Sigmoid colon (tissue), 7 donors: ENCODE measurements around the gene PSMD4. TPM values are rescaled to one million over a fixed set of nuclear protein-coding genes. Genes with fewer than 3 reads are reported as not detected.

Experiments used
- DNase-seq: peaks from one replicate; pipeline ENCODE4 v3.0.0-alpha.2; 2019
- H3K27ac ChIP-seq, 4 donors: fragments of 200-600 bp; sonication (generic); one replicate each; pipeline ENCODE4 v1.5.1; 2016 to 2019; ENCODE audit warnings: mild to moderate bottlenecking in 1 of 4
- H3K27me3 ChIP-seq, 3 donors: fragments of 200-600 bp; sonication (generic); one replicate each; pipeline ENCODE4 v1.5.1; 2019; ENCODE audit warnings: mild to moderate bottlenecking in 1 of 3
- H3K36me3 ChIP-seq, 4 donors: fragments of 200-600 bp; sonication (generic); one replicate each; pipeline ENCODE4 v1.5.1; 2016 to 2019
- H3K4me1 ChIP-seq, 4 donors: fragments of 200-600 bp; sonication (generic); one replicate each; pipeline ENCODE4 v1.5.1; 2017 to 2019
- H3K4me3 ChIP-seq, 4 donors: fragments of 200-600 bp; sonication (generic); one replicate each; pipeline ENCODE4 v1.5.1; 2017 to 2019; ENCODE audit warnings: mild to moderate bottlenecking in 2 of 4, moderate library complexity in 1 of 4
- H3K9me3 ChIP-seq, 4 donors: fragments of 200-600 bp in 3 of 4; sonication (generic) in 3 of 4; one replicate each; pipeline versions ENCODE4 v1.5.1 to v1.6.1; 2013 to 2019
- CTCF ChIP-seq, 4 experiments: fragments of 450-650 bp in 3 of 4; fragments of 200-600 bp in 1 of 4; IDR thresholded peaks; one replicate each; pipeline ENCODE4 v1.5.1; 2016 to 2019; ENCODE audit warnings: antibody characterized with exemption in 4 of 4, mild to moderate bottlenecking in 3 of 4, moderate library complexity in 2 of 4
- EP300 ChIP-seq, 4 donors: sonication (generic); formaldehyde crosslinking; IDR thresholded peaks; one replicate each; pipeline ENCODE4 v1.6.1; 2017; ENCODE audit warnings: antibody characterized with exemption in 4 of 4
- POLR2A ChIP-seq, 2 donors: fragments of 450-650 bp; IDR thresholded peaks; one replicate each; pipeline ENCODE4 v1.6.1; 2016; ENCODE audit warnings: antibody characterized with exemption in 2 of 2, mild to moderate bottlenecking in 2 of 2, moderate library complexity in 2 of 2
- POLR2AphosphoS5 ChIP-seq, 4 donors: sonication (generic); formaldehyde crosslinking; IDR thresholded peaks; one replicate each; pipeline ENCODE4 v1.6.1; 2017; ENCODE audit warnings: antibody characterized with exemption in 4 of 4
- WGBS, 2 donors: extraction: QIAGEN DNeasy Blood & Tissue Kit; methylation state at CpG; one replicate each; pipeline ENCODE4 v1.1.7; 2013; 5-methylcytosine and 5-hydroxymethylcytosine counted together
- intact Hi-C: fragments of 100-400 bp; cut with DNase I; formaldehyde crosslinking; loops from one replicate; pipeline ENCODE4 v1.15.1; 2023
- polyA plus RNA-seq, 3 donors: library from polyadenylated mRNA; stranded (reverse); fragments of 200-250 nt; gene quantifications; one replicate each; pipeline ENCODE4 v1.2.3, GENCODE V29; 2013
- total RNA-seq, 4 donors: library from RNA; depleted of rRNA; stranded (reverse); fragments of >200 nt; gene quantifications; one replicate each; pipeline ENCODE4 v1.1.0, GENCODE V29; 2016
- donor health status: healthy with polysubstance abuse.
- donor health status: Bipolar disorder and iron deficiency.
- donor health status: healthy.

PSMD4 gene
- total and polyA plus RNA-seq, 7 donors: 111 to 194 (median 153) TPM

GRCh38 chr1:151221616-151222015 is 32.9 kb upstream of the PSMD4 start:
- Histone ChIP-seq H3K4me1 (peaks cover 0 to 20% (median 9%) of the 10 kb centered on the region in 4 donors), H3K27ac (no peak overlapping the region), H3K9me3 (no peaks in the 10 kb centered on the region), H3K4me3 (no peak overlapping the region), H3K27me3 (no peaks in the 10 kb centered on the region), H3K36me3 (peaks cover 0 to 30% (median 7%) of the 10 kb centered on the region in 4 donors)
- WGBS, 2 donors: 88 to 96% methylated on average over 1 of the region's 1 CpG
- no peak for TF ChIP-seq CTCF (IDR thresholded peaks at IDR 0.05)
- TF ChIP-seq POLR2AphosphoS5 (IDR thresholded peaks at IDR 0.05): no peak
- no peak for TF ChIP-seq POLR2A (IDR thresholded peaks at IDR 0.05)
- no peak for TF ChIP-seq EP300 (IDR thresholded peaks at IDR 0.05)
- intact Hi-C loops: no loop called here
- no peak for DNase-seq

- Histone ChIP-seq H3K4me1 (peaks cover 0 to 20% (median 9%) of the 10 kb centered on the region in 4 donors), H3K27me3 (no peaks in the 10 kb centered on the region), H3K9me3 (no peaks in the 10 kb centered on the region), H3K4me3 (no peak overlapping the region), H3K27ac (no peak overlapping the region), H3K36me3 (peaks cover 0 to 34% (median 7%) of the 10 kb centered on the region in 4 donors)
- DNase-seq: no peak
- intact Hi-C loops: no loop called here
- WGBS, 2 donors: 93 to 95% methylated on average over 4 of the region's 4 CpGs
- no peak for TF ChIP-seq CTCF (IDR thresholded peaks at IDR 0.05)
- no peak for TF ChIP-seq POLR2AphosphoS5 (IDR thresholded peaks at IDR 0.05)
- no peak for TF ChIP-seq POLR2A (IDR thresholded peaks at IDR 0.05)
- no peak for TF ChIP-seq EP300 (IDR thresholded peaks at IDR 0.05)
These were observed 32.4 kb upstream of the PSMD4 start for GRCh38 chr1:151222130-151222529.

GRCh38 chr1:151235235-151235634 is 19.3 kb upstream of the PSMD4 start:
- H3K36me3 ChIP-seq: peaks cover 43 to 100% (median 83%) of the 10 kb centered on the region in 4 donors
- no peak overlapping the region for H3K27ac ChIP-seq

GRCh38 chr1:151237678-151238466 is 16.7 kb upstream of the PSMD4 start:
- H3K27ac ChIP-seq: no peak overlapping the region
- 87 to 89% methylated on average over 4 of the region's 4 CpGs for WGBS, 2 donors
- no peaks in the 10 kb centered on the region for H3K9me3 ChIP-seq
- H3K4me3 ChIP-seq: no peak overlapping the region
- TF ChIP-seq EP300 (IDR thresholded peaks at IDR 0.05): no peak
- TF ChIP-seq POLR2AphosphoS5 (IDR thresholded peaks at IDR 0.05): no peak
- TF ChIP-seq CTCF (IDR thresholded peaks at IDR 0.05): no peak
- no peak for TF ChIP-seq POLR2A (IDR thresholded peaks at IDR 0.05)
- H3K4me1 ChIP-seq: peaks cover 0 to 7% (median 3%) of the 10 kb centered on the region in 4 donors
- intact Hi-C loops: no loop called here
- DNase-seq: no peak
- H3K27me3 ChIP-seq: no peaks in the 10 kb centered on the region
- H3K36me3 ChIP-seq: peaks cover 38 to 100% (median 88%) of the 10 kb centered on the region in 4 donors

More at GRCh38 chr1:151235235-151235634, 19.3 kb upstream of the PSMD4 start:
- intact Hi-C loops: no loop called here
- Histone ChIP-seq H3K4me3 (no peak overlapping the region), H3K9me3 (no peaks in the 10 kb centered on the region), H3K27me3 (no peaks in the 10 kb centered on the region), H3K4me1 (peaks cover 0 to 7% (median 2%) of the 10 kb centered on the region in 4 donors)
- WGBS, 2 donors: 74 to 92% methylated on average over 6 of the region's 6 CpGs
- no peak for DNase-seq
- no peak for TF ChIP-seq POLR2AphosphoS5 (IDR thresholded peaks at IDR 0.05)
- TF ChIP-seq POLR2A (IDR thresholded peaks at IDR 0.05): no peak
- no peak for TF ChIP-seq EP300 (IDR thresholded peaks at IDR 0.05)
- no peak for TF ChIP-seq CTCF (IDR thresholded peaks at IDR 0.05)
